ENCODE results near the gene TMEM95.
"Not testable (repeated sequence)": the region's sequence is repeated elsewhere in the genome, so short reads cannot be mapped to it uniquely, and the experiment has no call there.

TMEM95 gene

GRCh38 chr17:7341842-7342241 is 13.1 kb upstream of the TMEM95 start:
- FAIRE-seq: no peak

GRCh38 chr17:7343250-7343649 is 11.7 kb upstream of the TMEM95 start:
- no peak for DNase-seq (ENCODE audit: extremely low spot score, insufficient read length, low read depth)
- FAIRE-seq: no peak

More at GRCh38 chr17:7341842-7342241, 13.1 kb upstream of the TMEM95 start:
- DNase-seq (ENCODE audit: extremely low spot score, insufficient read length, low read depth): no peak

- FAIRE-seq (no peak), DNase-seq (ENCODE audit: extremely low spot score, insufficient read length, low read depth) (no peak)
These were observed 8.0 kb upstream of the TMEM95 start for GRCh38 chr17:7346761-7347614.

GRCh38 chr17:7347630-7348477 is 7.1 kb upstream of the TMEM95 start:
- FAIRE-seq (no peak), DNase-seq (ENCODE audit: extremely low spot score, insufficient read length, low read depth) (no peak)

- FAIRE-seq: no peak
These were observed 6.3 kb upstream of the TMEM95 start for GRCh38 chr17:7348478-7349242.

DNA sequence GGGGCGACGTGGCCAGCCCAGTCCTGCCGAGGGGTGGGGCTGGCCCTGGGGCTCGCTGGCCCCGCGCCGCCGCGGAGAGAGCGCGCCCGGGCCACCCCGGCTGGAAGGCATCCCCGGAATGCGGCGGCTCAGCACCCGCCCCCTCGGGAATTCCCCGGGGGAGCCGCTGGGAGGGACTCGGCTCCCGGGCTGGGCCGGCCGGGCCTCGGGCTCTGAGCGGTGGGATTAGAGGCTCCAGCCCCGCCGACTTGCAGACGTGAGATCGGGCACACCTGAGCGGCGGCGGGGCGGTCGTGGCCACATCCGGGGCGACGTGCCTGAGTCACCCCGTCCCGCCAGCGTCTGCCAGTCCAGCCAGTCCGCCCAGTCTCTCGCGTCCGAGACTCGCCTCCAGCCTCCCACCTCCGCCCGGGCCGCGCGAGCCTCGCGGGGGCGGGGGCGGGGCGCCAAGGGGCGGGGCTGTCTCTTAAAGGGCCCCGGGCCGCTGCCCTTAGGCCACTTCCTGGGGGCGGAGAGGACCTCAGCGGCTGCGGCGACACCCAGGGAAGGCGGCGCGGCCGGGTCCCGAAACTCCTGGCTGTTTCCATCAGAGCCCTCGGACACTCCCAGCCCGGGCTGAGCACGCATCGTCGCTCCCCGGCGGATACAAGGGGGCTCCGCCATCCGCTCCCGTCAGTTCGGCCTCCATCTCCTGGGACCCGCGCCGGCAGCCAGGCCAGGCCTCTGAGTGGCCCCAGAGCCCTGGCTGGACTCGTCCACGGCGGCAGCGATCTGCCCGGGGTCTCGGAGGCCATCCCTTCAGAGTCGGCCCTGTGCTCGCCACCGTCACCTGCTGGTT is 3.1 kb upstream of the TMEM95 start, which contains the start of gene KCTD11:
TSS of gene KCTD11 (plus strand) at position 498 of the 838 bp plus-strand sequence.
- peak; percentile 83 for DNase-seq (ENCODE audit: extremely low spot score, insufficient read length, low read depth)
- peak; percentile 81 for FAIRE-seq

More at GRCh38 chr17:7348478-7349242, 6.3 kb upstream of the TMEM95 start:
- DNase-seq (ENCODE audit: extremely low spot score, insufficient read length, low read depth): no peak

DNA sequence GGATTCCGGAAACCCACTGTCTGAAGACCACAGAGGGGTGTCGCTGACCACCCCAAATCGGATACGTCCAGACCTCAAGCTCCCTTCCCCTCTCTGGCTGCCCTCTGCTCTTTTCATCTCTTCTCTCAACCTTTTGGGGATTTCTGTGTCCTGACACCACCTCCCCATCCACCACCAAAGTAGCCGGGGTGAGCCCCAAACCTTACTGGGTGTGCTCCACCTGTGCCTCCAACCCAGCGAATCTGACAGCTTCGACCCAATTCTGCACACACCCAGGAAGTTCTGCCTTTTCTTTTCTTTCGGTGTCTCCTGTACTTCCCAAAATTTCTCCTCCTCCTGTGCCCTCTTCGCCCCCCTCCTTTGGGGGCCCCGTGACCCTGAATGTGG is 2.5 kb upstream of the TMEM95 start:
- no peak for DNase-seq (ENCODE audit: extremely low spot score, insufficient read length, low read depth)
- FAIRE-seq: no peak

DNA sequence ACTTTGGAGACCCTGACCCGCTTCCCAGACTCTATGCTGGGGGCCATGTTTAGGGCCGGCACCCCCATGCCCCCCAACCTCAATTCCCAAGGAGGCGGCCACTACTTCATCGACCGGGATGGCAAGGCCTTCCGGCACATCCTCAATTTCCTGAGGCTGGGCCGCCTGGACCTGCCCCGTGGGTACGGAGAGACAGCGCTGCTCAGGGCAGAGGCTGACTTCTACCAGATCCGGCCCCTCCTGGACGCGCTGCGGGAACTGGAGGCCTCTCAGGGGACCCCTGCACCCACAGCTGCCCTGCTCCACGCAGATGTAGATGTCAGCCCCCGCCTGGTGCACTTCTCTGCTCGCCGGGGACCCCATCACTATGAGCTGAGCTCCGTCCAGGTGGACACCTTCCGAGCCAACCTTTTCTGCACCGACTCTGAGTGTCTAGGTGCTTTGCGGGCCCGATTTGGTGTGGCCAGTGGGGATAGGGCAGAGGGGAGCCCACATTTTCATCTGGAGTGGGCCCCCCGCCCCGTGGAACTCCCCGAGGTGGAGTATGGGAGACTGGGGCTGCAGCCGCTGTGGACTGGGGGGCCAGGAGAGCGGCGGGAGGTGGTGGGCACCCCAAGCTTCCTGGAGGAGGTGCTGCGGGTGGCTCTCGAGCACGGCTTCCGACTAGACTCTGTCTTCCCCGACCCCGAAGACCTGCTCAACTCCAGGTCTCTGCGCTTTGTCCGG is 1.9 kb upstream of the TMEM95 start:
- FAIRE-seq (no peak), DNase-seq (ENCODE audit: extremely low spot score, insufficient read length, low read depth) (no peak)

DNA sequence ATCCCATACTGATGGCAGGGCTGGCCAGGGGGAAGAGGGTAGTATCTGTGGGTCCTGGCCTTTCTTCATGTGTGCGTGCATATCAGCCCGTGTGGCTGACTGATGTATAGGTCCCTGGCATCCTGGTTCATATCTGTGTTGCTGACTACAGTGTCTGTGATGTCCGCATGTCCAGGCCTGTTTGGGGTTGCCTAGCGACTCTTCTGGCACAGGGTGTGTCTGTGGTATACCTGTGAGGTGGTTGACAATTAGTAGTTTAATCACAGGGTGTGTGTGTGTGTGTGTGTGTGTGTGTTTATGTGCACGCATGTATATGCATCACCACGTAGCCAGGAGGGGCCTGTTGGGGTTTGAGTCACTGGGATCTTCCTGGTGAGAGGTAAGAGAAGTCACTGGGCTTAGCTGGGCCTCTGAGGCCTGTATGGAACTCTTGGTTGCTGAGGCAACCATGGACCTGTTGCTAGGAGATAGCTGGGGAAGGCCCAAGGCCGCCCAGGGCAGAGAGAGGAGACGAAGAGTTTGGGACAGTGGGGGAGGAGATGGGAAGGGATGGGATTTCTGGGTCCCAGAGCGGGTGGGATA is 603 bp upstream of the TMEM95 start:
- DNase-seq (ENCODE audit: extremely low spot score, insufficient read length, low read depth) (no peak), FAIRE-seq (no peak)

- FAIRE-seq (no peak), DNase-seq (ENCODE audit: extremely low spot score, insufficient read length, low read depth) (no peak)
These were observed 617 bp downstream of the TMEM95 start for GRCh38 chr17:7355573-7355972.

DNA sequence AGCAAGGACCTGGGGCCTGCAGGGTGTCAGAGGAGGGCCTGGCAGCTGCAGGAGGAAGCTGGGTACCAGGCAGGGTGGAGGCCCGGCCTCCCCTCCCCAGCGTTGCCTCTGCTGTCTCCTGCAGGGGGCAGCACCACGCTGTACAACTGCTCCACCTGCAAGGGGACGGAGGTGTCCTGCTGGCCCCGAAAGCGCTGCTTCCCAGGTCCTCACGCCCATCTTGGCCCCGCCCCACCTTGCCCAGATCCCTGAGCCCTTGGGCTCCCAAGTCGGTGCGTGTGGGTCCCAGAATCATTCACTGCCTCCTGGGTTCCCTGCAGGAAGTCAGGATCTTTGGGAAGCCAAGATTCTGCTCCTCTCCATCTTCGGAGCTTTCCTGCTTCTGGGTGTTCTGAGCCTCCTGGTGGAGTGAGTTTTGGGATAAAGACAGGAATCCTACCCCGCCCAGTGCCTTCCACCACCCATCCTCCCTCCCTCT is 1.2 kb downstream of the TMEM95 start:
- peak; percentile 63 for DNase-seq (ENCODE audit: extremely low spot score, insufficient read length, low read depth)
- peak; percentile 88 for FAIRE-seq

DNA sequence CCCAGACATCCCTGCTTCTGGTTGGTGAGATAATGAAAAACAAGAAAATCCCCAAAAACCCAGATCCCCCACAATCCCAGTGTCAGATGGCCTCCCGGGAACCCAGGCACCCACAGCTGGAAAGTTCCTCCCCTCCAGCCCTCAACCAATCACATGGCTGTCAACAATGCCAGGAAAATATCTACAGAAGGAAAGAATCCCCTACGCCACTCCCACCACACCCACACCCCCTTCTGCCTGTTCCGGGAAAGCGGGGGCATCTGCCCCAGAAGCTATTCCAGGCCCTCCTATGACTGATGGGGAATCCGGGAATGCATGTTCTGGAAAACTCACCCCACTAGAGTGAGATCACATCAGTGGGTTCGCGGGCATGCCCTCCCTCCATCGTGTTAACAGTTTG is 1.8 kb downstream of the TMEM95 start:
- FAIRE-seq (no peak), DNase-seq (ENCODE audit: extremely low spot score, insufficient read length, low read depth) (no peak)

GRCh38 chr17:7357381-7357780 is 2.4 kb downstream of the TMEM95 start:
- DNase-seq (ENCODE audit: extremely low spot score, insufficient read length, low read depth) (no peak), FAIRE-seq (no peak)

GRCh38 chr17:7361906-7362305 is 7.0 kb downstream of the TMEM95 start:
- FAIRE-seq: no peak
- no peak for DNase-seq (ENCODE audit: extremely low spot score, insufficient read length, low read depth)

- FAIRE-seq (no peak), DNase-seq (ENCODE audit: extremely low spot score, insufficient read length, low read depth) (no peak)
These were observed 8.4 kb downstream of the TMEM95 start for GRCh38 chr17:7363311-7363710.

DNA sequence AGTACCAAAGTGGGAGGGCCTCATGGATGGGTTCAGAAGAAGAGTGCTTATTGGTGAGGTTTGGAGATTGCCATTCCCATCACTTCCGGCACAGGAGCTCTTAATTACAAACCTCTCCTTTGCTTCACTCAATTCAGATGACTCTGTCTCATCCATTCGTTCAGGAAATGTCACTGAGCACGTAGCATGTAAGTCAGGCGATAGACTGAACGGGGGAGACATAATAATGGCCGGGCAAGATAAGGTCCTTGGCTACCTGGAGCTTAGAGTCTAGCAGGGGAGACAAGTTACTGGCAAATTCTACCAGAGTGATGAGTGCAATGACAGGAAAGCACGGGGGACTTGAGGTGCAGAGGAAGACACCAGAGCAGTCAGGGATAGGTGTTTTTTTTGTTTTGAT is 11.0 kb downstream of the TMEM95 start:
- FAIRE-seq; DNase-seq (ENCODE audit: extremely low spot score, insufficient read length, low read depth): not testable (repeated sequence)

GRCh38 chr17:7367083-7367482 is 12.1 kb downstream of the TMEM95 start:
- DNase-seq (ENCODE audit: extremely low spot score, insufficient read length, low read depth) (no peak), FAIRE-seq (no peak)

DNA sequence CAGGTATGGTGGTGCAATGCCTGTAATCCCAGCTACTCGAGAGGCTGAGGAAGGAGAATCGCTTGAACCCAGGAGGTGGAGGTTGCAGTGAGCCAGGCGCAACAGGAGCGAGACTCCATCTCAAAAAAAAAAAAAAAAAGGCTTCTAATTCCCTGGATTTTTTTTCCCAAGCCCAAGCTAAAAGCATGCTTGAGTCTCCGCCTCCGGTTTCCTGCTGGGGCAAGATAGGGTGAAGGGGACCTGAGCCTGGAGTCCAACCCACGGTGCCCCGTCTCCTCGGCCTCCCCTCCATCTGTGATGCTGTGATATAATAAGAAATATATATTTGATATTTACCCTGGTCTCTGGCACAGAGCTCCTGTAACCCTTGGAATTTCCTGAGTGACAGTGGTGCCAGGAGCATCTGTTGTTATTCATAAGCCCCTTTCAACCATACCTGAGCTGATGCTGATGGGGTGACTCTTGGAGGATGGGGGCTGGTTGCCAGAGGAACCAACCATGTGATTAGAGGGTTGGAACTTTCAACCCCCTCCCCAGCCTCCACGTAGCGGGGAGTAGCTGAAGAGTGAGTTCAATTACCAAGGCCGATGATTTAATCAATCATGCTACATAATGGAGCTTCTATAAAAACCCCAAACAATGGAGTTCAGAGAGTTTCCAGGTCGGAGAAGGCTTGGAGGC is 13.1 kb downstream of the TMEM95 start:
- no peak for DNase-seq (ENCODE audit: extremely low spot score, insufficient read length, low read depth)
- no peak for FAIRE-seq

All from GM18507 (cell line).